NOMO-1 (cell line): ENCODE data around the gene TRIM28.
"Not testable (repeated sequence)": the region's sequence is repeated elsewhere in the genome, so short reads cannot be mapped to it uniquely, and the experiment has no call there.

ENCODE experiments used
- DNase-seq, 2 experiments: peaks; one replicate each; lab custom pipeline; 2025; ENCODE audit not compliant: unreplicated experiment in 2 of 2; lab: John Stamatoyannopoulos, UW

The TRIM28 gene

GRCh38 chr19:58543826-58544590 lies at the start of gene TRIM28:
Gene TRIM28 (plus strand): TSS chr19:58544064. CDS start chr19:58544758, 694 bp downstream.
- no peak for DNase-seq

DNA sequence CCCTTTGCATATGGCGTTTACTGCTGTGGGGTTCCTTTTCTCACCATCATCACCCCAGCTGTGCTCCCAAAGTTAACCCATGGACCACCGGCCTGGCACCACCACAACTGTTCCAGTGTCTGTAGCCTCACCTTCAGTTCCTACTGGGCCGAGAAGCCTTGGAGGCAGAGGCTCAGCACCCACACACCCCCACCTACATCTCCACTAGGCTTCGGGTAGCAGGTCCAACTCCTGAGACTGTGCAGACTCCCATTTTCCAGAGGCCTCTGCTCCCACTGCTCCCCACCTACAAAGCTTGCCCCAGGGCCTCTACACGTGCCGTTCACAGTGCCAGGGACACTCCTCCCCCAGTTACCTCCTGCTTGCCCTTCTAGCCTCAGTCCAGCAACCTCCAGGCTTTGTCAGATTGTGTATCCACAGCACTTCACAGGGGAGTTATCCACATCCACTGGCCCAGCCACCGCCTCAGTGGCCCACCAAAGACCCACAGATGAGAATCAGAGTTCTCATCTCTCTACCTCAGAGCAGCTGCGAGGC lies 46.2 kb upstream of the TRIM28 start:
- DNase-seq = no peak

- no peak for DNase-seq
These were observed 45.4 kb upstream of the TRIM28 start for GRCh38 chr19:58498316-58499020.

DNA sequence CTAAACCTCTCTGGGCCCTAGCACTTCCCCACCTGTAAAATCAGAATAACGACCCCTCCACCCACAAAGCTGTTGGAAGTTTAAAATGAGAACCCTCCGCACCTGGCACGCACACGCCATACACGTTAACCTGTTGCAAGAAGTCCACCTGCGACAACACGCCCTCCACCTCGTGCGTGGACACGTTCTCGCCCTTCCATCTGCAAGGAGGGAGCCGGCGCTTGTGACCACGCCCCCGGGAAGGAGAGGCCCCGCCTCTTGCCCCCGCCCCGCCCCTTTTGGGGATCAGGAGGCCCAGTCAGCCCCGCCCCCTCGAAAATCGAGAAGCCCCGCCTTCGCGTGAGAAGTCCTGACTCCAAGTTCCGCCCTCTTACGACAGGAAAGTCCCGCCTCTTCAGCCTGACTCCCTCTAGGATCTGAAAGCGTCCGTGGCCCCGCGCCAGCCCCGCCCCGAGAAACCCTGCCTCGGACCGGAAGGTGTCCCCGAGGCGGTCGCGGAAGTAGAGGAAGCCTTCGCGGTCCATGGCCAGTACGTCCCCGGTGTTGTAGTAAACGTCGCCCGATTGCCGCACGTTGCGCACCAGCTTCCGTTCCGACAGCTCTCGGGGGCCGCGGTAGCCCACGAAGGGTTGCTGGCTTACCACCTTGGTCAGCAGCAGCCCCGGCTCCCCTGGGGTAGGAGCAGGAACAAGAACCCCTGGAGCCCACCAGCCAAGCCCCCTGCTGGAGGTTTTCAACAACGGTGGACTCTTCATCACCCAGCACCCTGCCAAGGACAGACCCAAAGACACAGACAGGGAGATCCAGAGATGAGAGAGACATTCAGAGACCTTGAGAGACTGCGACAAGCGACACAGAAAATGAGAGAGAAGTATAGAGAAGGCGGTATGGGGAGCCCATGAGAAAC lies 44.6 kb upstream of the TRIM28 start:
- peak; percentile 93 to 96 for DNase-seq

GRCh38 chr19:58500242-58500641 lies 43.6 kb upstream of the TRIM28 start:
- no peak for DNase-seq

GRCh38 chr19:58507602-58508223 lies 36.2 kb upstream of the TRIM28 start:
- DNase-seq = not testable (repeated sequence)

GRCh38 chr19:58509731-58510083 lies 34.2 kb upstream of the TRIM28 start:
- DNase-seq = no peak

GRCh38 chr19:58510084-58510862 lies 33.6 kb upstream of the TRIM28 start:
- no peak for DNase-seq

GRCh38 chr19:58511353-58512208 lies 32.3 kb upstream of the TRIM28 start, which contains the start of gene SLC27A5:
Gene SLC27A5 (minus strand): TSS chr19:58511992. CDS start chr19:58511955, 37 bp downstream.
- DNase-seq = no peak

GRCh38 chr19:58513213-58513693 lies 30.6 kb upstream of the TRIM28 start:
- DNase-seq = no peak

GRCh38 chr19:58513694-58514563 lies 29.9 kb upstream of the TRIM28 start:
- peak; percentile 89 to 92 for DNase-seq

GRCh38 chr19:58514564-58515022 lies 29.3 kb upstream of the TRIM28 start:
- no peak for DNase-seq

GRCh38 chr19:58515259-58515658 lies 28.6 kb upstream of the TRIM28 start:
- DNase-seq = no peak

DNA sequence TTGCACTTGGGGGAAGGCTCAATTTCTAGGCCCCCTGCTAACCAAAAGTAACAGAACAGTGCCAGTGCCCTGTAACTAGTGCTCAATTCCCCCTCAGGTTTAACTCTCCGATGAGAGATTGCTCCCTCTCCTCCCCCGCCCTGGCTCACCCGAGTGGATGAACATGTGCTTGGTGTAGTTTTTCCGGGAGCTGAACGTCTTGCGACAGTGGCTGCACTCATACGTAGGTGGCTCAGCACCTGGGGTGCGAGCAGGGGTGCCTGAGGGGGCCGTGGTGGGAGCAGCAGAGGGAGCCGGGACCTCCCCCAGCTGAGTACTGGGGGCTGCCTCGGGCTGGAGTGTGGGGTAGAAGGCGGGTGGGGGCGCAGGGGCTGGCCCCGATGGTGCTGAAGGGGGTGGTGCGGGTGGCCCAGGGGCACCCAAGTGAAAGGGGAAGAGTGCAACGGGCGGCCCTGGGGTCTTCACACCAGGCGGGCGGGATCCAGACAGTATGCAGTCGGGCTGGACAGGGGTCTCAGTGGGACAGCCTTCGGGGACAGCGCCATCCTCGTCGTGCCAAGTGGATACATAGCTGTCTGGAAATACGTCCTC lies 27.5 kb upstream of the TRIM28 start:
- DNase-seq = no peak

- DNase-seq = no peak
These were observed 26.7 kb upstream of the TRIM28 start for GRCh38 chr19:58516964-58517833.
